Glutamatergic neuron (in vitro differentiated cells): Measurements from ENCODE around the gene NOTCH1. TPM values are rescaled to one million over a fixed set of nuclear protein-coding genes. Genes with fewer than 3 reads are reported as not detected.

Experiments used
- DNase-seq: peaks from one replicate; pipeline ENCODE4 v3.0.0; 2022
- H3K27ac Mint-ChIP-seq: one replicate; pipeline ENCODE4 v1.8.0; 2020; ENCODE audit warnings: mild to moderate bottlenecking, mixed read lengths, inconsistent platforms; ENCODE audit not compliant: unreplicated experiment
- H3K27me3 Mint-ChIP-seq: one replicate; pipeline ENCODE4 v1.8.0; 2020; ENCODE audit warnings: mild to moderate bottlenecking, moderate library complexity, mixed read lengths, inconsistent platforms; ENCODE audit not compliant: unreplicated experiment
- H3K36me3 Mint-ChIP-seq: one replicate; pipeline ENCODE4 v1.8.0; 2020; ENCODE audit warnings: mild to moderate bottlenecking, mixed read lengths, inconsistent platforms; ENCODE audit not compliant: unreplicated experiment
- H3K4me1 Mint-ChIP-seq: one replicate; pipeline ENCODE4 v1.8.0; 2020; ENCODE audit warnings: mild to moderate bottlenecking, low read depth, mixed read lengths, inconsistent platforms; ENCODE audit not compliant: unreplicated experiment
- H3K4me3 Mint-ChIP-seq: one replicate; pipeline ENCODE4 v1.8.0; 2020; ENCODE audit warnings: mild to moderate bottlenecking, mixed read lengths, inconsistent platforms; ENCODE audit not compliant: unreplicated experiment
- H3K9me3 Mint-ChIP-seq: one replicate; pipeline ENCODE4 v1.8.0; 2020; ENCODE audit warnings: mild to moderate bottlenecking, moderate library complexity, mixed read lengths, inconsistent platforms; ENCODE audit not compliant: unreplicated experiment
- total RNA-seq: library from RNA; stranded (reverse); fragmentation: NEBNext Ultra II Directional; extraction: Animal tissue kit (Norgen Biotek cat#: 25700); gene quantifications from one replicate; pipeline ENCODE4 v1.2.1, GENCODE V29; 2021; ENCODE audit not compliant: unreplicated experiment
- TF ChIP-seq, protein P1 (sequence below): fragments of 200-600 bp; sonication (generic); IDR thresholded peaks from one replicate; pipeline ENCODE4 v1.5.0; 2021; ENCODE audit not compliant: partially characterized antibody, unreplicated experiment

Gene NOTCH1
- total RNA-seq, 1 donor from 2014 or later, result 64.2 TPM

DNA sequence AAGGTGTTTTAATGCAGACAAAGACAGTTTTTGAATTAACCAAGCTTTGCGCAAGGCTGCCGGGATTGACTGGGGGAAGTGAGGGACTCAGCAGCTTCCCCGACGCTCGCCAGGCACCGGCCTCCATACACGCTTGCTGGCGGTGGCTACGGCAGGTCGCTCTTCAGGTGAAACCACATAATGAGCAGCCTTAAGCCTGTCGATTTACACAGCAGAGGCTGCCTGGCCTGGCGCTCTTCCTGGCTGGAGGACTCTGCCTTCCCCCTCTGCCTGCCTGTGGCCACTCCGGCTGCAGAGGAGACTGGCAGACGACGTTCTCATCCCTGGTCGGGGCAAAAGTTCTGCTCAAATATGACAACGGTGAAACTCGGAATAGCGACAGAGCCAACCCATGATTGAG lies 9.0 kb upstream of the NOTCH1 start:
- Mint-ChIP-seq H3K36me3 (peaks cover 7% of the 10 kb centered on the region), H3K27me3 (peaks cover 6% of the 10 kb centered on the region), H3K4me1 (peaks cover 10% of the 10 kb centered on the region), H3K4me3 (no peak overlapping the region), H3K27ac (no peak overlapping the region), H3K9me3 (peaks cover 10% of the 10 kb centered on the region)
- TF ChIP-seq, protein P1, sequence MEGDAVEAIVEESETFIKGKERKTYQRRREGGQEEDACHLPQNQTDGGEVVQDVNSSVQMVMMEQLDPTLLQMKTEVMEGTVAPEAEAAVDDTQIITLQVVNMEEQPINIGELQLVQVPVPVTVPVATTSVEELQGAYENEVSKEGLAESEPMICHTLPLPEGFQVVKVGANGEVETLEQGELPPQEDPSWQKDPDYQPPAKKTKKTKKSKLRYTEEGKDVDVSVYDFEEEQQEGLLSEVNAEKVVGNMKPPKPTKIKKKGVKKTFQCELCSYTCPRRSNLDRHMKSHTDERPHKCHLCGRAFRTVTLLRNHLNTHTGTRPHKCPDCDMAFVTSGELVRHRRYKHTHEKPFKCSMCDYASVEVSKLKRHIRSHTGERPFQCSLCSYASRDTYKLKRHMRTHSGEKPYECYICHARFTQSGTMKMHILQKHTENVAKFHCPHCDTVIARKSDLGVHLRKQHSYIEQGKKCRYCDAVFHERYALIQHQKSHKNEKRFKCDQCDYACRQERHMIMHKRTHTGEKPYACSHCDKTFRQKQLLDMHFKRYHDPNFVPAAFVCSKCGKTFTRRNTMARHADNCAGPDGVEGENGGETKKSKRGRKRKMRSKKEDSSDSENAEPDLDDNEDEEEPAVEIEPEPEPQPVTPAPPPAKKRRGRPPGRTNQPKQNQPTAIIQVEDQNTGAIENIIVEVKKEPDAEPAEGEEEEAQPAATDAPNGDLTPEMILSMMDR, result no peak
- DNase-seq, result no peak

DNA sequence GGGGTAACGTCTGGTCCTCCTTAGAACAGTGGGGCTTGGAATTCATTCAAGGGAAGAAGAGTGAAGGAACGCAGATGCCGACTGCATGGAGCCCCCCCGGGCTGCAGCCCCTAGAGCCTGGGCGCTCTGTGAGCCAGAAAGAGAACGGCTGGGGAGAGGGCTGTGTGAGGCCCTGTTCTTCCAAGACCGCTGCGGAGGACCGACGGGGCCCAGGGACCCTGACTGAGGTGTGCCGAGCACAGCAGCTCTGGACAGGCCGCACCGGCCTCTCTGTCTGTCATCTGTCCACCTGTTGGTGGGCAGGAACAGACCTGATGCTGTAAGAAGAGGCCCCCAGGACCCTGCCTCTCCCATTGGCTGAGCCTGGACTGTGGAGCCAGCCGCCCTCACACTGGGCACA lies 7.7 kb upstream of the NOTCH1 start:
- Mint-ChIP-seq H3K4me1 (peaks cover 10% of the 10 kb centered on the region), H3K4me3 (no peak overlapping the region), H3K9me3 (peaks cover 9% of the 10 kb centered on the region), H3K27me3 (peaks cover 4% of the 10 kb centered on the region), H3K36me3 (peaks cover 2% of the 10 kb centered on the region), H3K27ac (no peak overlapping the region)
- TF ChIP-seq, protein P1, result no peak
- DNase-seq, result no peak

DNA sequence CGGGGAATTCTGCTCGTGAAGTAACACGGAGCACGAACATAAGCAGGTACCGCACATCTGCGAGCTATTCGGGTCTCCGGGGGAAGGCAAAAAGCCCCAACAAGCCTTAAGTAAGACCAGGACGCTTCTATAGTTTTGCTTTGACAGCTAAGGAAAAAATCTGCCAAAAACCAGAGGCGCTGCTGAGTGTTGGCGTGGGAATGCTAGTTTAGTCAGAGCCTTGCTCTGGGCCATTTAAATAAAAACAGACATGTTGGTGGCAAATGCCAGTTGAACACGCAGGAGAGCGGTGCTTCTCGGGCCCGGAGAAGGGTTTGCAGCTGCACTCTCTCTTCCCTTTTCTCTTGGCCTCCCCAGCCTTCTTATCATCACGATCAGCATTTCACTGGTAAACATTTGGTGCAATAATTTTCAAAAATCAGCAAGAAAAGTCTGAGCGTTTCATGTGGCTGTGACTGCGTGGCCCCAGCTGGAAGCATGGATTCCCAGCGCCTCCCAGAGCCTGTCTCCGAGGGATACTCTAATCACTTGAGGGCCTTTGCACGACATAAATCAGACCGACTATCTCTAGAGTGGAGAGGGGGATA lies 6.4 kb upstream of the NOTCH1 start:
- H3K4me3 Mint-ChIP-seq, result no peak overlapping the region
- H3K4me1 Mint-ChIP-seq, result peaks cover 10% of the 10 kb centered on the region
- H3K27ac Mint-ChIP-seq, result no peak overlapping the region
- peaks cover 3% of the 10 kb centered on the region for H3K27me3 Mint-ChIP-seq
- H3K9me3 Mint-ChIP-seq, result peaks cover 11% of the 10 kb centered on the region
- TF ChIP-seq, protein P1, result no peak
- DNase-seq, result no peak
- no peaks in the 10 kb centered on the region for H3K36me3 Mint-ChIP-seq

DNA sequence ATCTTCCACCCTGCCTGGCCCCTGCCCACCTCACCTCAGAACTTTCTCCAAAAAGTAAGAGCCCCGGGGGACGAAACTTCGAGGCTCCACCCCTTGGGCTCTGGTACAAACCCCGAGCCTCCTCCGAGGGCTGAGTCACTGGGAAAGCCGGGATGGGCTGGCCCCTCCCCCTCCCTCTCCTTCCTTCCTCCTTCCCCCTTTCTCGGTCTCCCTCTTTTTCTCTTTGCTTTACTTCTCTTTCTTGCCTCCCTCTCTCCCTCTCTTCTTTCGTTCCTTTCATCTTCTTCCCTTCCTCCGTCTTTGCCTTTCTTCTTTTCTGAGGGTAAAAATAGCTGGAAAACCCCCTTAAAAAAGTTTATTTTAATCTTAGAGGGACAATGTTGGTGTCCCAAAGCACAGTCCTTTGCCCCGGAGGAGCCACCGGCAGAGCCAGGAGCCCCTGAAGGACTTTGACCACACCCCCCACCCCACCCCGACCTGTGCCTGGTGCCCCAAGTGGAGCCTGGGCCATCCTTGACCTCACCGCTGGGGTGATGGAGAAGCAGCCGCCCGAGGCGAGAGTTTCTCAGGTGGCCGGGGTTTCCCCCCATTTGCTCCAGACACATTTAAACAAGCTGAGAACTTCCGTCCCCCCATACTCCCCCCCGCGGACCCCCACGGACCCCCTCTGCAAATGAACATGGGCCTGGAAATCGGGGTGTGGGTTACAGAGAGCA lies 5.7 kb upstream of the NOTCH1 start:
- TF ChIP-seq, protein P1, result no peak
- H3K27ac Mint-ChIP-seq, result no peak overlapping the region
- no peak for DNase-seq
- H3K4me1 Mint-ChIP-seq, result peaks cover 12% of the 10 kb centered on the region
- H3K27me3 Mint-ChIP-seq, result peaks cover 3% of the 10 kb centered on the region
- H3K36me3 Mint-ChIP-seq, result no peaks in the 10 kb centered on the region
- no peak overlapping the region for H3K4me3 Mint-ChIP-seq
- peaks cover 11% of the 10 kb centered on the region for H3K9me3 Mint-ChIP-seq
